PC-3 (cell line): ENCODE measurements around the gene MMP3. TPM values are rescaled to one million over a fixed set of nuclear protein-coding genes. Genes with fewer than 3 reads are reported as not detected.

Experiments used
- ATAC-seq: fragments of 200-7000 bp; cut with Tn5 transposase; 2 replicates; pipeline ENCODE4 v1.9.1; 2020; ENCODE audit warnings: mild to moderate bottlenecking, moderate library complexity
- BruUV-seq: library from RNA; stranded (reverse); fragments of 400-500 nt; replicated peaks from 2 replicates; lab custom pipeline; 2021; lab: Mats Ljungman, UMichigan
- CTCF ChIA-PET: fragments of 300-600 bp; sonication (Branson Sonifier 250); formaldehyde crosslinking; loops from one replicate; lab custom pipeline; 2022; ENCODE audit warnings: antibody characterized with exemption; lab: Charles Lee
- POLR2A ChIA-PET: fragments of 300-600 bp; sonication (Branson Sonifier 250); formaldehyde crosslinking; loops from one replicate; lab custom pipeline; 2022; ENCODE audit warnings: antibody characterized with exemption; ENCODE audit not compliant: unreplicated experiment; lab: Charles Lee
- DNase-seq: peaks from one replicate; pipeline ENCODE4 v3.0.0-alpha.2; 2015
- H2AFZ ChIP-seq: fragments of 300-600 bp; sonication (generic); 2 replicates; pipeline ENCODE4 v1.6.0; 2016; ENCODE audit warnings: antibody characterized with exemption, low read length
- H3F3A ChIP-seq: fragments of 300-600 bp; sonication (generic); one replicate; pipeline ENCODE4 v1.6.0; 2017; ENCODE audit warnings: antibody characterized with exemption, low read length, control low read depth, mild to moderate bottlenecking; ENCODE audit not compliant: unreplicated experiment
- H3K27ac ChIP-seq: fragments of 300-600 bp; sonication (generic); 2 replicates; pipeline ENCODE4 v1.5.1; 2016; ENCODE audit warnings: mild to moderate bottlenecking, low read length
- H3K27me3 ChIP-seq: fragments of 300-600 bp; sonication (generic); 2 replicates; pipeline ENCODE4 v1.6.1; 2016; ENCODE audit warnings: low read length, mixed read lengths
- H3K36me3 ChIP-seq: fragments of 300-600 bp; sonication (generic); 2 replicates; pipeline ENCODE4 v1.6.1; 2016; ENCODE audit warnings: low read depth, mixed run types, low read length, mixed read lengths
- H3K4me1 ChIP-seq: fragments of 300-600 bp; sonication (generic); 2 replicates; pipeline ENCODE4 v1.5.1; 2016; ENCODE audit warnings: low read length; ENCODE audit not compliant: insufficient read depth
- H3K4me2 ChIP-seq: fragments of 300-600 bp; sonication (generic); 2 replicates; pipeline ENCODE4 v1.6.0; 2016; ENCODE audit warnings: low read length
- H3K4me3 ChIP-seq: fragments of 300-600 bp; sonication (generic); 2 replicates; pipeline ENCODE4 v1.5.1; 2016; ENCODE audit warnings: mild to moderate bottlenecking, low read length, mixed read lengths
- H3K79me2 ChIP-seq: fragments of 300-600 bp; sonication (generic); 2 replicates; pipeline ENCODE4 v1.6.1; 2017; ENCODE audit warnings: low read length, mixed read lengths
- H3K9ac ChIP-seq: fragments of 300-600 bp; sonication (generic); 2 replicates; pipeline ENCODE4 v1.6.0; 2016; ENCODE audit warnings: mild to moderate bottlenecking, low read length
- H3K9me2 ChIP-seq: fragments of 300-600 bp; sonication (generic); replicated peaks from 2 replicates; pipeline ENCODE4 v1.6.1; 2016; ENCODE audit warnings: mixed run types, low read length, mixed read lengths
- H3K9me3 ChIP-seq: fragments of 300-600 bp; sonication (generic); 2 replicates; pipeline ENCODE4 v1.6.1; 2016; ENCODE audit warnings: low read length, mixed read lengths
- H4K20me1 ChIP-seq: fragments of 300-600 bp; sonication (generic); 2 replicates; pipeline ENCODE4 v1.6.1; 2016; ENCODE audit warnings: low read length, mixed read lengths
- CTCF ChIP-seq: fragments of 300-600 bp; sonication (generic); conservative IDR thresholded peaks from 2 replicates; pipeline ENCODE4 v1.5.1; 2017; ENCODE audit warnings: antibody characterized with exemption, low read depth, mild to moderate bottlenecking, low read length
- EZH2 ChIP-seq: fragments of 300-600 bp; sonication (generic); IDR thresholded peaks from one replicate; pipeline ENCODE4 v1.6.1; 2017; ENCODE audit warnings: antibody characterized with exemption, mild to moderate bottlenecking, low read length; ENCODE audit not compliant: unreplicated experiment
- EZH2phosphoT487 ChIP-seq: fragments of 300-600 bp; sonication (generic); IDR thresholded peaks from 2 replicates; pipeline ENCODE4 v1.6.1; 2018; ENCODE audit warnings: mild to moderate bottlenecking, antibody characterized with exemption, low read length, borderline replicate concordance
- intact Hi-C: fragments of 100-400 bp; cut with micrococcal nuclease; formaldehyde crosslinking; loops from 2 replicates; pipeline ENCODE4 v1.9.0; 2023
- total RNA-seq: library from RNA; depleted of rRNA; stranded (reverse); fragments of >200 nt; gene quantifications from 2 replicates; pipeline ENCODE4 v1.2.3, GENCODE V29; 2014

The MMP3 gene
- total RNA-seq, 1 experiment from 2014 or later, result not detected

GRCh38 chr11:102794382-102794781 is 49.0 kb downstream of the MMP3 start:
- no peaks in the 10 kb centered on the region for H3K9me2 ChIP-seq
- peak; percentile 11; the same call in 1 of the 2 replicates for ATAC-seq
- peaks cover 37% of the 10 kb centered on the region for H3K4me1 ChIP-seq
- BruUV-seq, result no TSS peak
- peaks cover 4% of the 10 kb centered on the region for H3F3A ChIP-seq
- ChIA-PET POLR2A (no interaction called here), CTCF (no interaction called here)
- TF ChIP-seq CTCF, result peak; percentile 81
- TF ChIP-seq EZH2, result no peak
- H3K9me3 ChIP-seq, result no peaks in the 10 kb centered on the region
- no peaks in the 10 kb centered on the region for H3K79me2 ChIP-seq
- H3K4me2 ChIP-seq, result no peak overlapping the region
- no peak overlapping the region for H2AFZ ChIP-seq
- H4K20me1 ChIP-seq, result no peaks in the 10 kb centered on the region
- peak; percentile 60 for DNase-seq
- no peak overlapping the region for H3K27ac ChIP-seq
- H3K36me3 ChIP-seq, result no peaks in the 10 kb centered on the region
- no peak overlapping the region for H3K9ac ChIP-seq
- H3K27me3 ChIP-seq, result no peaks in the 10 kb centered on the region
- intact Hi-C loops, result no loop called here
- no peak overlapping the region for H3K4me3 ChIP-seq

- Histone ChIP-seq H3K4me2 (no peak overlapping the region), H3K9me3 (no peaks in the 10 kb centered on the region), H2AFZ (no peak overlapping the region), H3F3A (peaks cover 4% of the 10 kb centered on the region), H3K9me2 (no peaks in the 10 kb centered on the region), H3K27me3 (no peaks in the 10 kb centered on the region), H4K20me1 (no peaks in the 10 kb centered on the region), H3K4me1 (peaks cover 35% of the 10 kb centered on the region), H3K4me3 (no peak overlapping the region), H3K27ac (no peak overlapping the region), H3K79me2 (no peaks in the 10 kb centered on the region), H3K36me3 (no peaks in the 10 kb centered on the region), H3K9ac (no peak overlapping the region)
- CTCF ChIA-PET, result no interaction called here
- ATAC-seq (no peak), DNase-seq (no peak)
- no TSS peak for BruUV-seq
- TF ChIP-seq CTCF (no peak), EZH2phosphoT487 (no peak)
- intact Hi-C loops, result no loop called here
- POLR2A ChIA-PET, result interaction anchor here (0.5 kb wide), 1 partner anchor 644 kb away, joined by 4 read pairs; no protein-coding TSS in a partner anchor
Observed at GRCh38 chr11:102793677-102794290, 49.6 kb downstream of the MMP3 start.

GRCh38 chr11:102792604-102793003 is 50.8 kb downstream of the MMP3 start:
- CTCF ChIA-PET, result no interaction called here
- Histone ChIP-seq H3K4me3 (no peak overlapping the region), H3K27ac (no peak overlapping the region), H3K9me3 (no peaks in the 10 kb centered on the region), H3K9me2 (no peaks in the 10 kb centered on the region), H3K36me3 (no peaks in the 10 kb centered on the region), H3K79me2 (no peaks in the 10 kb centered on the region), H3K9ac (no peak overlapping the region), H3K4me1 (peaks cover 24% of the 10 kb centered on the region), H3K27me3 (no peaks in the 10 kb centered on the region), H2AFZ (no peak overlapping the region), H4K20me1 (no peaks in the 10 kb centered on the region), H3F3A (peaks cover 2% of the 10 kb centered on the region), H3K4me2 (no peak overlapping the region)
- BruUV-seq, result no TSS peak
- TF ChIP-seq EZH2 (no peak), EZH2phosphoT487 (no peak), CTCF (no peak)
- intact Hi-C loops, result no loop called here
- ATAC-seq (no peak), DNase-seq (no peak)
- POLR2A ChIA-PET, result no interaction called here
